GM19455 (cell line): ENCODE results near the gene RAB3B.

Experiments
- ATAC-seq: cut with Tn5 transposase; IDR thresholded peaks from one replicate; pipeline ENCODE4 v1.9.1; 2021; ENCODE audit not compliant: unreplicated experiment

Gene RAB3B

DNA sequence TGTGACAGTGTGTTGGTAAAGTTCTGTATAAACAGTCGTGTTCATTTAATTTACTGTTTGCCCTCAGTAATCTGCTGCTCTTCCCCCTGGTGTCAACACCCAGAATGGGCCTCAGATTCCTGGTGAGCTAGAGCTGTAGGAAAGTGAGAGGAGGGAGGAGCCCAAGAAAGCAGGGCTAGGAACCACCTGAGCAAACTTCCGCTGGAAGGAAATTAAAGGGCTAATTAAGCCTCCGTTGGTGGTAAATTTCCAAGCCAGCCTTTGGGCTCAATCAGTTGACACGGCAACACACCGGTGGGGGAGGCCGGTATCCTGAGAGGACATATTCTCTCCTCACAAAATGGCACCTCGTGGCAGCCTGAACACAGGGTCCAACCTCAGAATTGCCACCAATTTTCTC, 32.9 kb downstream of the RAB3B start:
- no peak for ATAC-seq

- no peak for ATAC-seq
Measured at GRCh38 chr1:51956528-51957509, 33.7 kb downstream of the RAB3B start.

DNA sequence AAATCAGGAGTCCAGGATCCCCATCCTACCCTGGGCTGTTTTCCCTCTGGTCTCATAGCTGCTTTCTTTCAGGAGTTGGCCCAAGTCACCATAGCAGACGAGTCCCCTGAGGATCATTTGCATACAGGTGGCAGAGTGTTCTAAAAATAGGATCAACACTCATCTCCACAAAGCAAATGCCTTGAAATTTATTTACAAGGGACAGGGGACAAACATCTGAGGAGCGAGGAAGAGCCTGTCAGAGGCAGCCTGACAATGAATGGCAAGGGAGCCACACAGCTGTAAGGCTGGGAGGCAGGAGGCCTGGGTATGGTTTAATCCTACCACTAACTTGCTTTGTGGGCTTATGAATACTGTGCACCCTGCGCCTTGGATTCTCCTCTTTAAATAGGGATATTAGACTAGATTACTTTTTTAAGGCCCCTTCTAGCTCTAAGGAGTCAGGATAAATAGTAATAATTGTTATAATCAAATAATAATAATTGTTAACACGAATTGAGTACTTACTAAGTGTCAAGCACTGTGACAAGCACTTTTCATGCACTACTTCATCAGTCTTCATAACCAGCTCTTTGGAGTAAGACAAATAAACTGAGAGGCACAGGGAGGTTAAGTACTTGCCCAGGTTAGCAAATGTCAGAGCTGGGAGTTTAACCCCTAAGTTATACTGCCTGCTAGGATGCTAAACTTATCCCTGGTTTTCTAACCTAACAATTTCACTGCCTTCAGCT, 34.5 kb downstream of the RAB3B start:
- ATAC-seq = no peak

GRCh38 chr1:51954783-51955182, 35.7 kb downstream of the RAB3B start:
- ATAC-seq = no peak

DNA sequence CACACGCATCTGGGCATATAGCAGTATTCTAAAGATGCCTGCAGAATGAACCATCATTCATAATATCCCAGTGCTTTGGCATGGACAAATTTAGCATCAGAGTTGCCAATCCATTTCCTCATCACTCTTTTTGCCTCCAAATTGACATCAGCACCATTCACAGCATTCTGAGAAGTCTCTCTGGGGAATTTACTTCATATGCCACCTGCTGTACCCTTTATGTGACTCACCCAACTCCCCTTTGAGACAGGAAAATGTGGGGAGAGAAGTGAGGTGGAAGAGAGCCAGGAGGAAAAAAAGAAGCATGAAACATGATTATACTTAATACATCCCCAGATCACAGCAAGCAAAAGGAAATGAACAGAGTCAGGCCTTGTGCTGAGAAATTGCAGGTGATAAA, 37.4 kb downstream of the RAB3B start:
- no peak for ATAC-seq

DNA sequence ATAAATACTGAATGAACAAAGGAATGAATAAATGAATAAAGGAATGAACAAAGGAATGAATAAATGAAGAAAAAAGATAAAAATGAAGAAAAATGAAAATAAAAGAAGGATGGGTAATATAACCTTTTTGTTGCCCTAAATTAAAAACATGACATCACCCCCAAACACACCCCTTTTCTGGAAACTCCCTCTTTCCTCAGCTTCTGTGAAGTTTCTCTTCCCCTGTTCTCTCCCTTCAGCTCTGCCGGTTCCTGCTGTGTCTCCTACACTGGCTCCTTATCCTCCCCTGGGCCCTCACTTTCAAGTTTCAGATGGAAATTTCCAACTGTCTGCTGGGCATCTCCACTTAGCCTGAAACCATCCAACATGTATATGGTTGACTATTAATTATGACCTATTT, 37.9 kb downstream of the RAB3B start:
- no peak for ATAC-seq

DNA sequence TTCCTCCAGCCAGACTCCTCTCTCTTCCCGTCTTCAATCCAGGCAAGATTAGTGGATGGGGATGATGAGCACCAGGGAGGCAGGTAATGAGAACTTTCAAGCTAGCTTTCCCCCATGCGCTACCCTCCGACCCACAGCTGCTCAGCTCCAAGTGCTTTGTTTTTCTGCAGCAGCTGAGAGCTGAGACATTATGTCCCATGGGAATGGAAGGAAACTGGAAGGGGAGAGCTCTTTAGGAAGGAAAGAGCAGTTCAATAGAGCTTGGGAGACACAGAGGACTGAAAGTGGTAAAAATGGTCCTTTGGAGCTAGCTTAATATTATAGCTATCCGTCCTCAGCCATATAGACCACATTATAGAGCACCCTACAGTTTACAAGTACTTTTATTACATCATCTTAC, 39.8 kb downstream of the RAB3B start:
- no peak for ATAC-seq

DNA sequence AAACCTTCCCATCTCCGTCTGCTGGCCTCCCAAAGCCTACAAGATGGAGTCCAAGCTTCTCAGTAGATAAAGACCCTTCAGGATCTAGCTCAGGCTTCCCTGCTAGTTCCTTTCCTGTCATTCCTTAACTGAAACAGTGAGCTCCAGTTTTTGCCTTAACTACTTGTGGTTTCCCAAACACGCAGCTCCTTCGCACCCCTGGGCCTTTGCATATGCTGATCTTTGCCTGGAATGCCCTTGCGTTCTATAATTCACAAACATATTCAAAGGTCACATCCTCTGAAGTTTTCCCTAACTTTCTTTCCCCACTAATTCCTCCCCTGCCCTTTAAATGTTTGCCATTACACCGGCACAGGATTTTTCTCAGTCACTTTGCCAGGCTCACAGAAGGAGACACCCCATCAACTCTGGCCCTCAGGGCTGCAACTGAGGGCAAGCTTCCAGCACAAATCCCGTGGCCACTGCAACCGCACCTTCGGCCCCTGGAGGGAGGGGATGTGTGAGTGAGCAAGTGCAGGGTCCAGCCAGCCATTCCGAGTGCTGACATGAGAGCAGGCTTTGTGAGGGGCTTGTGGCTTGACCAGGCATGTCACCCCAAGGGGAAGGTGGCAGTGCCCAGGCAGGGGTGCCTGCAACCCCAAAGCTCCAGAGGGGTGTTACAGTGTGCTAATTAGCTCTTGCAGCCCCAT, 41.3 kb downstream of the RAB3B start:
- no peak for ATAC-seq

DNA sequence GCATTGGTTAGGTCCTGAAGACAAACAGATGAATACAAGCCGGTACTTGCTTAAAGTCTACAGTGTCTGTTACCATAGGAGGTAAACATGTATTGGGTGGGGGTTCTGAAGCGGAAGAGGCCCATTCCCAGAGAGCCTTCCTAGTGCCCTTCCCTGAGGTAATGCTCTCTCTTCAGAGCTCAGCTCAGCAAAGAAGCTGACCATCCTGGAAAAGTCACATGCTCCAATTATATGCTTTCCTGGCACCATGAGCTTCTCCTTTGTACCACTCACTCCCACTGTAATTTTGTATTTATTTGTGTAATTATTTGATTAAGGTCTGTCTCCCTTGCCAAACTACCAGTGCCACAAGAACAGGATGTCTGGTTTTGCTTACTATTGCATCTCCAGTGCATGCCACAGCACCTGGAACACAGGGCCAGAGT, 42.0 kb downstream of the RAB3B start:
- ATAC-seq = no peak

- ATAC-seq = no peak
Measured at GRCh38 chr1:51946300-51946699, 44.2 kb downstream of the RAB3B start.

DNA sequence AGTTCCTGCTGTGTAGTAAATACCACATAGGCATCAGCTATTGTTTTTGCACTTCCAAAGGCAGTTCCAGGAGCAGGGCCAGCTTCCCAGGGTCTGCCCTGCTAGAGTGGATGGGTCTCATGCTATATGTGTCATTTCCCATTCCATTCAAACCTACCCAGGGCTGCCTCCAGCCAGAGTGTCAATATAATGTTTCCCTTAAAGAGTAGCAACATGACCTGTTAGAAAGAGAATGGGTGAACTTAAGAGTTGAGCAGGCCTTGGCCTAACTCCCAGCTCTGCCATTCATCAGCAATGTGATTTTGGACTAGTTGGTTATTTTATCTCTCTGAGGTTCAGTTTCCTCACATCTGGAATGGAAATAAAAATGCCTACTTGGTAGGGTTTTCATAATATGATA, 44.9 kb downstream of the RAB3B start:
- ATAC-seq = no peak

DNA sequence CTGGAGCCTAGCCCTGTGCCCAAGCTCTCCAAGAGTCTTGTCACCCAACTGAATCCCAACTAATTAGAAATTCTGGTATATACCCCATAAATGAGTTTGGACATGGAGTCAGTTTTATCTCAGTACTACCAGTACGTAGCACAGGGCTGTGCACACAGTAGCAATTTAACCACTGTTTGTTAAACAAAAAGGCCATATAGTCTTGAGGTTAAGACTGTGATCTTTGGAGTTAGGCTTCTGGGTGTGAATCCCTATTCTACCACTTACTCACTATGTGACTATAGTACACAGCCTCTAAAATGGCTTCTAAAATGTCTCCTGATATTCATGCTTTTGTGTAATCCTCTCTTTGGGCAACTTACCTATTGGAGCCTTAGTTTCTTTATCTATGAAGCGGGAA, 48.2 kb downstream of the RAB3B start:
- no peak for ATAC-seq

GRCh38 chr1:51941528-51941927, 49.0 kb downstream of the RAB3B start:
- no peak for ATAC-seq

DNA sequence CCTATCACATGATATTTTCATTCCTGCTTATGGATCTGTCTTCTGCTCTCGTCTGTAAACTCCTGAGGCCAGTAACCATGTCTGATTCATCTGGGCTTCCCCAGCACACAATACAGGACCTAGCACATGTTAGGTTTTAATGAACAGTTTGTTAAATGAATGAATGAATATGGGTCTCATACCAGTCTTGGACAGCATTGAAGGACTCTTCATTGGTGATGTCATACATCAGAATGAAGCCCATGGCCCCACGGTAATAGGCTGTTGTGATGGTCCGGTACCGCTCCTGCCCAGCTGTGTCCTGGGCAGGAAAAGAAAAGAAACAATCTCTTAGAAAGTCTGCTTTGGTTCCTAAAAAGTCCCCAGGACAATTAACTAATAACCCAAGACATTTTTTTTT, 53.4 kb downstream of the RAB3B start:
- ATAC-seq = no peak

GRCh38 chr1:51936531-51936930, 54.0 kb downstream of the RAB3B start:
- no peak for ATAC-seq

DNA sequence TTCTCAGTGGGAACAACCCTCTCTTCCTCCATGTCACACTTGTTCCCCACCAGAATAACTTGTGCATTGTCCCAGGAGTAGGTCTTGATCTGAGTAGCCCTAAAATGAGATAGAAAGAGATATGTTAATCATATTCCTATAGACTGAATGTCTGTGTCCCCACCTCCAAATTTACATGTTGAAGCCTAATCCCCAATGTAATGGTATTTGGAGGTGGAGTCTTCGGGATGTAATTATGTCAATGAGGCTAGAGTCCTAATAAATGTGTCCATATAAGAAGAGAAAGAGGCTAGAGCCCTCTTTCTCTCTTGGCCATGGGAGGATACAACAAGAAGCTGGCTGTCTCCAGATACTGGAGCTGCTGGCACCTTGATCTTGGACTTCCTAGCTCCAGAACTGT, 57.2 kb downstream of the RAB3B start:
- ATAC-seq = no peak

DNA sequence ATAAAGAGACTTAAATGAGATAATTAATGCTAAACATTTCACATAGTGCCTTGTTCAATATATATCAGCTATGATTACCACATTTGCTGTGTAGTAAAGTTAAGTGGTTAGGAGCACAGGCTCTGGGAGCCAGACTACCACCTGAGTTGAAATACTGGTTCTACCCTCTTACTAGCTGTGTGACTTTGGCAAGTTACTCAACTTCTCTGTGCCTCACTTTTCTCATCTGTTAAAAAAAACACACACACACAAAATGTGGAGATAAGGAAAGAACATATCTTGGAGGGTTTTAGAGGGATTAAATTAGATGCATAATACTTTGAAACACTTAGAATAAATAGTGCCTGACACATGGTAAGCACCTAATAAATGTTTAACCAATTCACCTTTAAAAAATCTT, 60.2 kb downstream of the RAB3B start:
- no peak for ATAC-seq

GRCh38 chr1:51928896-51929295, 61.6 kb downstream of the RAB3B start:
- no peak for ATAC-seq

DNA sequence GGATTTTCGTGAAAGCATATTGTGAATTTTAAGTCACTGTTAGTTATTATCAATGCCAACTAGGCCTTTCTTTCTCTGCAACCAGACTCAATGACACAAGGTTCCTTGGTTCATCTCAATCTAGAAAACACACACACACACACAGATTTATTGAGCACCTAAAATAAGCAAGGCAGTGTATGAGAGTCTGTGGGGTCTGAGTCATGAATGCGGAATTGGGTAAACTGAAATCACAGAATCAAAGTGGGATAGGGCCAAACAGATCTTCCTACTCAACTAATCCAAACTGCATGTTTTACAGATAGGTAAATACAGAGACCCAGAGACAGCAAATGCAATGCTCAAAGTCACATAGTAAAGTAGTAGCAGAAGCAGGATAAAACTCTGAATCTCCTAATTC, 63.5 kb downstream of the RAB3B start:
- no peak for ATAC-seq

- ATAC-seq = no peak
Measured at GRCh38 chr1:51926171-51926812, 64.2 kb downstream of the RAB3B start.

- no peak for ATAC-seq
Measured at GRCh38 chr1:51924455-51924854, 66.0 kb downstream of the RAB3B start.
